Stimulated activated CD4-positive, alpha-beta T cell treated with anti-CD3 and anti-CD28 coated beads, Interleukin-12 subunit alpha, Interleukin-12 subunit beta, amount 100 ng/mL, for 4 hours (primary cell): ENCODE measurements around the gene COL25A1.
"Not testable (repeated sequence)": the region's sequence is repeated elsewhere in the genome, so short reads cannot be mapped to it uniquely, and the experiment has no call there.

ENCODE experiments used
- DNase-seq: peaks from one replicate; pipeline ENCODE4 v3.0.0-alpha.2; 2020

COL25A1 gene

DNA sequence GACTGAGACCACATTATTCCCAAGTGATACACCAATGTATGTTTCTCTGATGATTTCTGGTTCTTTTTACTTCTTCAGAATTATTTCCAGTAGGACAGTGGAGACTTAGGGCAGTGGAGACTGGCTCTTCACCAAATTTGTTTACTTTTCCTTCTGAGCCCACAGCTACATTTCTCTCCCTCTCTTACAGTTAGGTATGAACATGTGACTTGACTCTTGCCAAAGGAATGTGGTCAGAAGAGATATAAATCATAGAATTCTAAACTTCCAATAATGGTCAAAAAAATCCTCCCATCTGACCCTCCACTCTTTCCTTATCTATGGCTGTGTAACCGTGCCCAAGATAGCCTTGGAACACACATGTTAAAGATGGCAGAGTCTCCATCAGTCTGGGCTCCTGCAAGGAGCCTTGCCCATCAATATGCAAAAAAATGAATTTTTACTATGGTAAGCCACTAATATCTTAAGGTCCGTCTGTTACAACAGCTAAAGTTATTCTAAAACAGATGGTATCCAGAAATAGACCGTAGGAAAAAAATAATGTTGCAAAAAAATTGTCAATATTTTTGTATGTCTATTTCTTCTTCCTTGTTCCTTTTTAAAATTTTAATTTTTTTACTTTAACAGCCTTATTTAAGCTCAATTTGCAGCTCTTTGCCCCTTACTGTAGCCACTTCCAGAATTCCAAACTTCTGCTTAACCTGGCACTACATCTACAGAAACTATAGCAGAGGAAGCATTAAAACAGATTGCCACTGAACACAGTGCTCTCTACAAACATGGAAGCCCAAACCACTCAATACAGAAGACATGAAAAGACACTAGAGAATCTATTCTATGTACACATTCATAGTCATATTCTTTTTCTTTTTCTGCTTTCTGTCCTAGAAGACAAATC lies 260.7 kb downstream of the COL25A1 start:
- DNase-seq = no peak

DNA sequence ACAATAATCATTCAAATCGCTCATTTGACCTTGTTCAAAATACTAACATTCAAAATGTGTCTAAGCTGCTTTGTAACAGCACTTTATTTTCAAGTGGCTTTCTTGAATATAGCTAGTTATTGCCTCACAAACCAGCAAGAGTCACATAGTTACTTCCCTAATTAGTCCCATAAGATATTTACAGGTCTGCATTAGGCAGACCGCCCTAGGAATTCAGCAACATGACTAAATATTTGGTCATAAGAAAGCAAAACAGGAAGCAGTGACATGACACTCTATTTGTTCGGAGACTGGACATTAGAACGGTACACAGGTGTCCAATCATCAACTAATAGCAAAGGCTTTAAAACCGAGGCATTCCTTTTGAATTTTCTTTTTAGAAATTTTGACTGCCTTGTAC lies 262.0 kb downstream of the COL25A1 start:
- DNase-seq = no peak

DNA sequence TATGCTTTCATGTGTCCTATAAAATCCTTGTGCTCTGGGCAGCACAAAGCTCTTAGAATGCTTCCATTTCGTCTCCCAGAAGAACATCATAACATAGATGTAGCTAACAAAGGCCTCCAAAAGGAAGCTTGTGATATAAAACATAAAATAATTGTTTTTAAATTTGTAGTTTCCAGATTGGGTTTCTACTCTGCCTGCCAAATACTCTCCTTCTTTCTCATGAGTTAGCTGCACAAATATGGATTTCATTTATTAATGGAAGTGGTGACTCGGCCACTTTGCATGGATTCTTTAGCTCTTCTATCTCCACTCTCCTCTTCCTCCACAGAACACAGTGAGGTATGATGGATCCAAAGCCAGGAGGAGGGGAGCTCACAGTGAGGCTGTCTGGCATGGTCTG lies 265.4 kb downstream of the COL25A1 start:
- no peak for DNase-seq

DNA sequence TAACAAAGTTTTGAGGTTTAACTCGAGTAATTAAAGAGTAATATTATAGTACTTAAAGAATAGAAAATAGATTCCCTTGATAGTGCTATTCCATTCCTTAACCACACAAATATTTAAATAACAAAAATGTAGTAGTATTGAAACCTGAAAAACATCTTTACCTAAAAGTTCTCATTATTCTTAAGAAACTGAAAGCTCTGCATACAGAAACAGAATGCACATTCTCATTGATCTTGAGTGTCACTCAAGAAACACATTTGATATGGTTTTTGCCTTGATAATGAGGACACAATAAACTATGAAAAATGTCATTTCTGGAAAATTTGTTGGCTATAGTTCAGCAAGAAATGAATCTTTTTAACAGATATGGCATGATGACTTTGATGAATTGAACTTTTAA lies 268.5 kb downstream of the COL25A1 start:
- DNase-seq = no peak

DNA sequence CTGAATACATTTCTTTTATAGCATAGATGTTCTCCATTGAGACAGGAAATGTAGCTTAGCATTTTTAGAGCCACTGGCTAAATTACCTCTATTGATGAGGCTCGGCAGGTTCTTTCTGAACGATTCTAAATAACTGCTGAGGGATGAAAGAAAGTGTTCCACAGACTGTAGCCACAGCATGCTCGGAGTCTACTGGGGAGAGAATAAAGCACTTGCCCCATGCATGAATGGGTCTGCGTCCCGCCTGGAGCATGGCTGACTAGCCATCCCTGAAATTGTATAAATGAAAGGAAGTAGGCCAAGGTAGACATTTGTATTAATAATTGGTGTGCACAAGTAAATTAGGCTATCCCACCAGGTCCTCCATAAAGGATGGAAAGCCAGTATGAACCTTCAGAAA lies 269.8 kb downstream of the COL25A1 start:
- no peak for DNase-seq

DNA sequence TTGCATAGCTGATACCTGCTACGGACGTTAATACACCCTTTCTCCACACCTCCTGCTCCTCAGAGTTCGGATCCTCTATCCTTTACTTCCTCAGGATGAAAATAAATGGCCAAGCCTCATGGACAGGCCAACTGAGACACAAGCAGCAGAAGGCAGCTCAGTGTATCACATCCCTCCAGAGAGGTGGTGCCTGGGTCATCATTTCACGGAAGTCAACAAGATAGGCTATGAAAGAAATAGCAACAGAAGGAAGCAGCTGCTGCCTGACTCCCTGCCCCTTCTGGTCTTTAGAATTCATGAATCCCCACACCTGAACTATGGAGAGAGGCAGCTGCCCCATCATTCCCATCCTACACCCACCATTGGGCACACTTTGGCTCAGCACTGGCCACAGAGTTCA lies 272.5 kb downstream of the COL25A1 start:
- no peak for DNase-seq

DNA sequence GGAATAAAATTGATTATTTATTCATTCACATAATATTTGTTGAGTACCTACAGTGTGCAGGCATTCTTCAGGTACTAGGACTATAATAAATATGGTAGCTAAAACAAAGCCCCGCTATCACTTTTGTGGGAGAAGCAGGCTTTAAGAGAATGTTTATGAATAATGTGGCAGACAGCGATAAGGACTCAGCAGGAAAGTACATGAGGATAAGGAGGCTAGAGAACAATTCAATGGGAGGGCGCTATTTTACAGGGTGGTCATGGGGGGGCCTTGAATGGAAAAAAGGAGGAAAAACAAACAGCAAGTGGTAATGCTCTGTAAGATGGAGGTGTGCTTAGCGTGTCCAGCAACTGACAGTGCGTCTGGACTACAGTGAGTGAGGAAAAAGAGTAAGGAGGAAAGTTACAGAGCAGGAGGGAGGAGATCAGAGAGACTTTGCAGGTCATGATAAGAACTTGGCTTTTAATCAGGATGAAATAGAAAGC lies 275.4 kb downstream of the COL25A1 start:
- DNase-seq = no peak

DNA sequence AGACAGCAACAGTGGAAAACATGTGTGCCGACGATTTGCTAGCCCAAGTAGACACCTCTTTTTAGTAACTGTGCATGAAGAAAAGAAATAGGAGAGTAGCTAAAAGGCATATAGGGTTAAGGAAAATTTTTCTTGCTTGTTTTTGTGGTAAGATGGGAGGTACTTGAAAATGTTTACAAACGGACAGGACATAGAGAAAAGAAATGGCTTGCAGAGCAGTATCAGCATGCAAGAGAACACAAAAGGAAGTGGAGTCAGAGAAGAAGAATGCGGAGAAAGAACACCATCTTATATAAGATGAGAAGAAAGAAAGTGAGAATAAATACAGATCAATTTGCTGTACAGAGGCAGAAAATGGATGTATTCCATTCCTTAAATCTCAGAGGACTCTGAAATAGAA lies 275.9 kb downstream of the COL25A1 start:
- DNase-seq = no peak

DNA sequence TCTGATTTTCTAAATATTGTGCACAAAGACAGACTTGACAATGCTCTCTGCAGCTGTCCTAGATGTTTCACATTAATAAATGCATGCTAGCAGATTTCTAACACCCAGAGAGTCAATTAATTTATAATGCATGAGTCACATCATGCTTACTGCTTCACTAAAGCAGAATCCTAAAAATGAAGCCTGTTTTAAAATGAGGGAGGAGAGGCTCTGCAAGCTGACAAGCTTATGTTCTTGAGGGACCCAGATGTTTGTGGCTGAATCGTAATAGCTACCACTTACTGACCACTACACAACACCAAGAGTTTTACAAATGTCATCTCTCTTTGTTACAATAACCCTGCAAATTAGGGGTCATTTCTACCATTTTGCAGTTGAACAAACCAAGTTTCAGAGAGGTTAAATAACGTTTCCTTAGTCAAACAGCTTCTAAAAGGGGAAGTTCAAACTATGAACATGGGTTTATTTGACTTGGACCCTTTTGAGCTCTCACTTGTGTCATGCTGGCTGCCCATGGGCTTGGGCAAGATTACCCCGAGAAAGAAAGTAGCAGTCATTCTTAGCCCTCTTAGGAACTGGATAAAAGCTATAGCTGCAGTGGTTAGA lies 276.9 kb downstream of the COL25A1 start:
- no peak for DNase-seq

DNA sequence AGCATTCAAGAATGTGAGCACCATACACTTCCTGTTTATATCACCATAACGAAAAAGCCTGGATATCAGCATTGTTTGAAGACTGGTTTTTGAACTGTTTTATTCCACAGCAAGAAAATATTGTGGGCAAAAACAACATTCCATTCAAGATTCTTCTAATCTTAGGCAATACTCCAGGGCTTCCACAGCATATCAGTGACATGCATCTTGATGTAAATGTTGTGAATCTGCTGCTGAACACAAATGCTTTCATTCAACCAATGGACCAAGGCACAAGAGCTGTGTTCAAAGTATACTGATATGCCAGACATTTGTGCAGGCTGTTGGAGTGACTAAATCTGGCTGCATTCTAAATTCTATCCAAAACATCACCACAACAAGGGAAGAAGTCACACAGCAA lies 279.5 kb downstream of the COL25A1 start:
- no peak for DNase-seq

DNA sequence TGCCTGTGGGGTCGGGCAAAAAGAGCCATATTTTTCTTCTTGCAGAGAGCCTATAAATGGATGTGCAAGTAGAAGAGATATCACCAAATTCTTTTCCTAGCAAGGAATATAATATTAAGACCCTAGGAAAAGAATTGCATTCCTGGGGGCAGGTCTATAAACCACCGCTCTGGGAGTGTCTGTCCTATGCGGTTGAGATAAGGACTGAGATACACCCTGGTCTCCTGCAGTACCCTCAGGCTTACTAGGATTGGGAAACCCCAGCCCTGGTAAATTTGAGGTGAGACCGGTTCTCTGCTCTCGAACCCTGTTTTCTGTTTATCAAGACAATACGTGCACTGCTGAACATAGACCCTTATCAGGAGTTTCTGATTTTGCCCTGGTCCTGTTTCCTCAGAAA lies 280.8 kb downstream of the COL25A1 start:
- DNase-seq = not testable (repeated sequence)

DNA sequence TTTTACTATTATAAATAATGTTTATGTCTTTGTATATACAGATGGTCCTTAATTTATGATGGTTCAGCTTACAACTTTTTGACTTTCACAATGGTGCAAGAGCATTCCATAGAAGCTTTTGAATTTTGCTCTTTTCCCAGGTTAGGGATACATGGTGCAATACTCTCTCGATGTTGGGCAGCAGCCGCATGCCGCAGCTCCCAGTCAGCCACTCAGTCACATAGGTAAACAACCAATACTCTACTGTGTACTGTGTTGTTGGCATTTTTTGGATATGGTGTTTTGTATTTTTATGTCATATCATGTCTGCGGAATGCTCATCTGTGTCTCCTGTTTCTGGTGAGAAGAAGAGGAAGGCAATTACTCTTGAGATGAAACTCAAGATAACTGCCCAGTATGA lies 281.6 kb downstream of the COL25A1 start:
- DNase-seq = no peak

DNA sequence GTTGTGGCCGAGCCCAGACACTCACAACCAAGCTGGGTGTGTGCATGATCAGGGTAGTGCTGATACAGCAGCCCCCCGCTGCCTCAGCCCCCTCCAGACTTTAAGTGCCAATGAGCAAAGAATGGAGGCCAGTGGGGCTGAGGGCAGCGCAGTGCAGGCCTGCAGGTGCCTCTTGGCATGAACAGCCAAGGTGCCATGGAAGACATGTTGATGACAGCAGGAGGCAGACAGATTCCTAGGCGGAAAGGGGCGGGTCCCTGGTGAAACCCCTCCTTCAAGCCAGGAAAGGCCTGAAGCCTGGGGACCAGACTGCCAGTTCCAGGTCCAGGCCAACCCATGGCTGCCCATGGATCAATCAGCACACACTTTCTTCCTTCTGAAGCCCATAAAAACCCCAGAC lies 286.3 kb downstream of the COL25A1 start:
- no peak for DNase-seq

DNA sequence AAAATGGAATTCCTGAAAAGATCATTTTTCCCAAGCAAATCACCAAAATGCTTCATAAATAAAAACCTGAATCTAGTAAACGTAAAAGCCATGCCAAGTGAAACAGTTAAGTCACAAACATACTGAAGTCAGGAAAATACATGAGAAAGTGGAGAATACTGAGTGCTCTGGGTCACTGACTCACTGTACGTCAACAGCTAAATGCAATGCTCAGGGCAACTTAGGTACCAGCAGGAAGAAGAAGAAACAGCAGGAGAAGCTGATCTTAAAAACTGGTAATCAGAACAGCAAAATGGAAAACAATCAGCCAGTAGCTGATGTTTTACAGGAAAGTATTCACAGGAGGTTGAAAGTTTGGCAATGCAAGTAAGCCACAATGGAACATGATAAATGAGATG lies 287.0 kb downstream of the COL25A1 start:
- DNase-seq = no peak

DNA sequence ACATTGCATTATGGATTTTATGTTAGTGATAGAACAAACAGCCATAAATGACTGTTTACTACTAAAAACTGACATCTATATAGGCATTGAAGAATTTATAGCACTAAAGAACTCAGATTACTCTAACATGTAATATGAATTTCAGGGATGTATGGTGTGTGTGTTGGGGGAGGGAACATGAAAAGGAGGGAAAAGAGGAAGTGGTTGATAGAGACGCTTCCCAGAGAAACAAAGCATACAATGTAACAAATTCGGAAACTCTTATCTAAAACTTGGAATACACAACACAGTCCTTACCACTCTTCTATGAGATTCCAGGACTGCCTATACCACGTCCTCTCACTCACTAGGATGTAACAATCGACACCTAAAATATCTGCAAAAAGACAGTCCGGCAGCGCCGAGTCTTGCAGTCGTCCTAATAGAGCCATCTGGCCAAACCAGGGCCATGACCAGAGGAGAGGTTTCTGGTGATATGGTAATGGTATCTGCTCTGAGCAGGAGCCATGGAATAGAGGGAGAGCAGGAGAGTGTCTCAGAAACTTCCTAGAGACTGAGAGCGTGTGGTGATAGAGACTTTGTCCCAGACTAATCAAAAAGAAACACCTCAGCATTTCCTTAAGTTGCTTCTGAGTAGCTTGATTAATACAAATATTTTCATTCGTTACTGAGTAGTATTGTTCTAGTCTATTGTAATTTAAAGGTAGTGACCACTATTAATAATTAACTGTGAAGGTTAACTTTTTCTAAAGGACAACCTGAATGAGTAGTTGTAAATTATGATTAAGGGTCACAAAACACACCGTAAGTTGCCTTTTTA lies 287.7 kb downstream of the COL25A1 start:
- no peak for DNase-seq

DNA sequence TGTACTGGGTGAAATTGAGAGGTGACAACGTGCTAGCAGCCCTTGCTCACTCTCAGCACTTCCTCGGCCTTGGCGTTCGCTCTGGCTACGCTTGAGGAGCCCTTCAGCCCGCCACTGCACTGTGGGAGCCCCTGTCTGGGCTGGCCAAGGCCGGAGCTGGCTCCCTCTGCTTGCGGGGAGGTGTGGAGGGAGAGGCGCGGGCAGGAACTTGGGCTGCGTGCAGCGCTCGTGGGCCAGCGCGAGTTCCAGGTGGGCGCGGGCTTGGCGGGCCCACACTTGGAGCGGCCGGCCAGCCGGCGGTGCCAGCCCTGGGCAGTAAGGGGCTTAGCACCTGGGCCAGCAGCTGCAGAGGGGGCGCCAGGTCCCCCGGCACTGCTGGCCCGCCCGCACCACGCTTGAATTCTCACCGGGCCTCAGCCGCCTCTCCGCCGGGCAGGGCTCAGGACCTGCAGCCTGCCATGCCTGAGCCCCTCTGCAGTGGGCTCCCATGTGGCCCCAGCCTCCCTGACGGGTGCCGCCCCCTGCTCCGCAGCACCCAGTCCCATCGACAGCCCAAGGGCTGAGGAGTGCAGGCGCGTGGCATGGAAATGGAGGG lies 290.1 kb downstream of the COL25A1 start:
- no peak for DNase-seq

DNA sequence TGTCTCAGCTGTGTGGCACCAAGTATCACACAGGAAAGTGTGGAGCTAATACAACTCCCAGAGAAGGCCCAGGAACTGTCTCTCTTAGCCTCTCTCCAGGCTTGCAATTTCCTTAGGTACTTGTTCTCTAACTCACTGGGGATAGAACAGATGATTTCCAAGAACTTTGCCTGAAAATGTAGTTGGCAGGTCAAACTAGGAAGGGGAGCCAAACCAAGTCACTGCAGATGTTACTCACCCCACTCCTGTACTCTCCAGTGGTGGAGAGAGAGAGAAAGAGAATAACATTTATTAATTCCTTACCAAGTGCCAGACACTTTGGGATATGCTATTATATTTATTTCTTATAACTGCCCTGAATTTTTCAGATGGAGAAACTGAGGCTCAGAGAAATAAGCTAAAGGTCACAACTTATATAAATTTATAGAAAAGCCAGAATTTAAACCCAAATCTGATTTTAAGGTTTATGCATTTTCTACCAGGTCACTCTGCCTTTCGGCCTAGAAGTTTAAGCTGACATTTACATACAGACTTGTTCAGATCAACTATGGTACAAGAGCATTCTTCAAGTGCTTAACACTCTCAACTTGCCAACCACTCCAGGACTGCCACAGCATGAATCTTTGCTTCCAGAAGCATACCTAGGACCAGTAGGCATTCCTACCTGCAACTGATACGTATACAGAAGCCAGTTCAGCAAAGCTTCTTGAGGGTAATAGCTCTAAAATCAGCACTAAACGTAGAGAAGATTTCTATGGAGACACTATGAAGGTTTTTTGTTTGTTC lies 291.0 kb downstream of the COL25A1 start:
- DNase-seq = no peak

DNA sequence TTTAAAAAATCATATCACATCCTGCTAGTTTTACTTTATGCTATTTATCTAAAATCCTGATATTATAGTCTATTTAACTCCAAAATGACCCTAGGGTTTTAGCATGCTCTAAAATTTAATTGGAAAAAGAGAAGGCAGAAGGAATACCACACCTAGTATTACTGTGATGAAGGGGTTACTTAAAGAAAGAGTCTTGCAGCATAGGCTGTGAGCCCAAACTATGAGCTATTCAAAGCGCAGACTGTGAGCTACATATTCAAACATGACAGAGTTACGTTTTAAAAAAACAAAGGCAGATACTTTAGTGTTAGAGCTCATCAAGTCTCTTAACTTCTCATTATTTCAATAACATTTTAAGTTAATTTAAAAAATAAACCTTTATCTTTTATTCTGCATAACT lies 291.9 kb downstream of the COL25A1 start:
- DNase-seq = no peak

DNA sequence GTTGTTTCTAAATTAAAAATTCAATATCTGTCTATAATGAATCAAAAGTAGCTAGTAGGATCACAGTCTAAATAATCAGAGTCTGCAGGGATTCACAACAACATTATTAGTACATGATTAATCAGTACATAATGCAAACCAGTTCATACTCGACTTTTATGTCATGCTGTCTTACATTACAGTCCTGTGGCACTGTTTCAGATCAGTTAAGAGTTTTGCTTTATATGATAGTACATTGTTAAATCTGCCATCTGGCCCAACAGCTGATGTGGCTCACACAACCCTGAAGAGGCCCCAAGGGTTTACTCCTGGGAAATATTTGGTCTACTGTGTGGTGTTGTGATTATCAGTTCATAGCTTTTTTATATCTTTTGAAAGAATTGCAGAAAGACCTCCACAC lies 292.5 kb downstream of the COL25A1 start:
- DNase-seq = no peak

DNA sequence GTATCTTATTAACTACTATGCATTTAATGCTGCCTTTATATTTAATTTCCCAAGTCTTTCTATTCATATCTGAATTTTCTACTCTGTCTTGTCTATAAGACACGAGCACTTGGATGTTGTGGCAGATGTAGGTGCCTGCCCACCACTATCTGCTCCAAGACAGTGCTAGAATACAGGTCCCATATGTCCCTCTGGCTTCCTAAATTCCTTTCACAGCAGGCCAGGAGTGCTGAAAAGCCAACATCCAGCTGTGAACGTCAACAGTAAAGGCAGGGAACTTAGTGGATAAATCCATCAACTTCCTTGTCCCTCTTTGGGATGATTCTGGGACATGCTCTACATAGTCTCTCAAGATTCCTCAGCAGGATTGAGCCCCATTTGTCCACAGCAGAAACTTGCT lies 294.5 kb downstream of the COL25A1 start:
- no peak for DNase-seq

DNA sequence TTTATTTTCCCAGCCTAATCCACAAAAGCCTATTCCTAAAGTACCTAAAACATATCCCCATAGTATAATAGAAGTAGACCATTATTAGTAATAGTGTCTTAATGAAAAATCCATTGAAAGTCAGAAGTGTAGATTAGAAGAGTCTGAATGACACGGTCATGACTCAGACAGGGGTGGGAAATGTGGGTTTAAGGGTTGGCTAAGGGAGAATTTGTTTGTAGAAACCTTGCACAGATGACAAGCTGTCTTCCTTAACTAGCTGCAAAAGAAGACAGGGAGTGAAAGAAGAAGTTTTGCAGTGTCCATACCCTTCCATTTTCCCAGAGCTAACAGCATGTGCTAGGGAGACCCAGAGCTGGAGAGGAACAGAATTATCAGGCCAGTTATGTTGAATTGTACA lies 296.9 kb downstream of the COL25A1 start:
- no peak for DNase-seq

DNA sequence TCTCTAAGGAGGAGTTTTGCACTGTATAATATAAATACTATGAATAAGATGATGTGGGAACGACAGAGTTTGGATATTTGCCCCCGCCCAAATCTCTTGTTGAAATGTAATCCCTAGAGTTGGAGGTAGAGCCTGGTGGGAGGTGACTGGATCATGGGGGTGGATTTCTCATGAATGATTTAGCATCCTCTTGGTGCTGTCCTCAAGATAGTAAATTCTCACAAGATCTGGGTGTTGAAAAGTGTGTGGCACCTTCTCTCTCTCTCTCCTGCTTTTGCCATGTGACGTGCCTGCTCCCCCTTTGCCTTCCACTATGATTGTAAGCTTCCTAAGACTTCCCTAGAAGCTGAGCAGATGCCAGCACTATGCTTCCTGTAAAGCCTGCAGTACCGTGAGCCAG lies 298.0 kb downstream of the COL25A1 start:
- no peak for DNase-seq
